ENCODE results near the gene USP4.

USP4 gene

GRCh38 chr3:49339941-49340800, at the start of gene USP4:
USP4 (minus strand) TSS chr3:49340053; CDS start chr3:49340024, 29 bp downstream.
- Histone ChIP-seq H3K27me3 (replicated peaks; ENCODE audit: insufficient read depth, low read length) (no peaks in the 10 kb centered on the region), H3K79me2 (ENCODE audit: low read length) (peaks cover 48% of the 10 kb centered on the region), H3F3A (ENCODE audit: insufficient read depth, low read length) (peaks cover 29% of the 10 kb centered on the region), H3K4me2 (ENCODE audit: low read depth, low read length) (peak within 1 kb of the TSS; percentile 75), H3K9ac (ENCODE audit: low read length) (peak within 1 kb of the TSS; percentile 76), H3K4me3 (ENCODE audit: low read length) (peak within 1 kb of the TSS; percentile 80), H3K4me1 (ENCODE audit: low read length) (peaks cover 19% of the 10 kb centered on the region), H3K9me2 (replicated peaks; ENCODE audit: insufficient read depth, low read length) (no peaks in the 10 kb centered on the region), H4K20me1 (ENCODE audit: insufficient read depth, low read length) (no peaks in the 10 kb centered on the region), H3K36me3 (replicated peaks; ENCODE audit: insufficient read depth, low read length) (no peaks in the 10 kb centered on the region), H2AFZ (ENCODE audit: low read length) (peak within 1 kb of the TSS; percentile 94), H3K9me3 (replicated peaks; ENCODE audit: insufficient read depth, low read length) (no peaks in the 10 kb centered on the region), H3K27ac (ENCODE audit: low read length) (peak within 1 kb of the TSS; percentile 80)
- TF ChIP-seq EZH2 (optimal IDR thresholded peaks at IDR 0.05; ENCODE audit: low read depth, low read length) (no peak), CTCF (IDR thresholded peaks at IDR 0.05; ENCODE audit: low read length) (peak; percentile 46), EZH2phosphoT487 (IDR thresholded peaks at IDR 0.05; ENCODE audit: low read length) (no peak)
- peak; percentile 93 for DNase-seq

GRCh38 chr3:49389297-49389696, 49.4 kb upstream of the USP4 start:
- Histone ChIP-seq H3K27ac (ENCODE audit: low read length) (no peak overlapping the region), H4K20me1 (ENCODE audit: insufficient read depth, low read length) (peaks cover 48% of the 10 kb centered on the region), H3K4me1 (ENCODE audit: low read length) (no peaks in the 10 kb centered on the region), H3K4me3 (ENCODE audit: low read length) (no peak overlapping the region), H3K36me3 (replicated peaks; ENCODE audit: insufficient read depth, low read length) (0 out of 2 replicates have a peak, but pooled peaks cover 3% of the 10 kb centered on the region), H3K9me3 (replicated peaks; ENCODE audit: insufficient read depth, low read length) (no peaks in the 10 kb centered on the region), H3F3A (ENCODE audit: insufficient read depth, low read length) (no peaks in the 10 kb centered on the region), H2AFZ (ENCODE audit: low read length) (no peak overlapping the region), H3K4me2 (ENCODE audit: low read depth, low read length) (no peak overlapping the region), H3K9me2 (replicated peaks; ENCODE audit: insufficient read depth, low read length) (no peaks in the 10 kb centered on the region), H3K27me3 (replicated peaks; ENCODE audit: insufficient read depth, low read length) (no peaks in the 10 kb centered on the region), H3K9ac (ENCODE audit: low read length) (no peak overlapping the region), H3K79me2 (ENCODE audit: low read length) (peaks cover 95% of the 10 kb centered on the region)
- TF ChIP-seq CTCF (IDR thresholded peaks at IDR 0.05; ENCODE audit: low read length), result no peak
- no peak for TF ChIP-seq EZH2 (optimal IDR thresholded peaks at IDR 0.05; ENCODE audit: low read depth, low read length)
- TF ChIP-seq EZH2phosphoT487 (IDR thresholded peaks at IDR 0.05; ENCODE audit: low read length), result no peak
- no peak for DNase-seq

GRCh38 chr3:49388289-49388820, 48.5 kb upstream of the USP4 start:
- 0 out of 2 replicates have a peak, but pooled peaks cover 3% of the 10 kb centered on the region for H3K36me3 ChIP-seq (replicated peaks; ENCODE audit: insufficient read depth, low read length)
- peaks cover 55% of the 10 kb centered on the region for H4K20me1 ChIP-seq (ENCODE audit: insufficient read depth, low read length)
- TF ChIP-seq CTCF (IDR thresholded peaks at IDR 0.05; ENCODE audit: low read length) (no peak), EZH2 (optimal IDR thresholded peaks at IDR 0.05; ENCODE audit: low read depth, low read length) (no peak), EZH2phosphoT487 (IDR thresholded peaks at IDR 0.05; ENCODE audit: low read length) (no peak)
- H3K4me1 ChIP-seq (ENCODE audit: low read length), result no peaks in the 10 kb centered on the region
- no peak for DNase-seq
- 0 out of 2 replicates have a peak, but pooled peaks cover 3% of the 10 kb centered on the region for H3F3A ChIP-seq (ENCODE audit: insufficient read depth, low read length)
- H3K9ac ChIP-seq (ENCODE audit: low read length), result no peak overlapping the region
- H2AFZ ChIP-seq (ENCODE audit: low read length), result no peak overlapping the region
- H3K79me2 ChIP-seq (ENCODE audit: low read length), result peaks cover 98% of the 10 kb centered on the region
- no peak overlapping the region for H3K4me2 ChIP-seq (ENCODE audit: low read depth, low read length)
- H3K27ac ChIP-seq (ENCODE audit: low read length), result no peak overlapping the region
- H3K4me3 ChIP-seq (ENCODE audit: low read length), result no peak overlapping the region
- no peaks in the 10 kb centered on the region for H3K27me3 ChIP-seq (replicated peaks; ENCODE audit: insufficient read depth, low read length)
- H3K9me2 ChIP-seq (replicated peaks; ENCODE audit: insufficient read depth, low read length), result no peaks in the 10 kb centered on the region
- no peaks in the 10 kb centered on the region for H3K9me3 ChIP-seq (replicated peaks; ENCODE audit: insufficient read depth, low read length)
